ENCODE data around the gene RPE65.

DNA sequence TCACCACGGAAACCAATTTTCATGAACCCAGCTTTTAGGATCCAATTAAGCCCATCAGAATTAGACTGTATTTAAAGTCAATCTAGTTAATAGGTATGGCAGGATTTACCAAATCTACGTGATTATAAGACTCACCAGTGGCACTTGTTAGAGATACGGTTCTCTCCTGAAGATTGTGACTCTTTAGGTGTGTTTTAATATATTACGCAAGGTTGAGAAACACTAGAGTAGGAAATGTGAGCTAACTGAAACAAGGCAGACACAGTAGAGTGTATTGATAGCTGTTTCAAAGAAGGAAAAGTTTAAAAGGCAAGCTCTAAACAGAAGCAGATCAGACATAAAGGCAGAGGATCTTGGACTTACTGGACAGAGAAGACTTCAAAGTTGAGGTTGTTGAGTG, 11.2 kb upstream of the RPE65 start:
- TF ChIP-seq CTCF (conservative IDR thresholded peaks at IDR 0.05), result no peak
- no peak for TF ChIP-seq ZFX (IDR thresholded peaks at IDR 0.05)
